ENCODE data around the gene TTYH3.

DNA sequence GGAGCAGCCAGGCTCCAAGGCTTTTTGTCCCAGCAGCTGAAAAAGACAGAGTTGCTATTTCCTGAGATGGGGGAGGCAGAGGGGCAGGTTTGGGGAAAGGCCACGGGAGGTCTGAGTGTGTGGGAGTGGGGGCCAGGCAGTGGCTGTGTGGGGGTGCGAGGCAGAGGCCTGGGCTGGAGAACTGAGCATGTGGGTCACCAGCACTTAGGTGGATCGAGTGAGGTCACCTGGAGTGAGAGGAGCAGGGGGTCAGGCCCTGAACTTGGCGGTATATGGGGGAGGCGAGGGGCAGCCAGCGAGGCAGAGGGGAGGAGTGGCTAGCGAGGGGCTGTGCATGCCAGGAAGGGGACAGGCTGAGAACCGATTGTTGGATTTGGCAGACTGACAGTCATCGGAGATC lies 44.7 kb upstream of the TTYH3 start:
- TF ChIP-seq, protein P1, sequence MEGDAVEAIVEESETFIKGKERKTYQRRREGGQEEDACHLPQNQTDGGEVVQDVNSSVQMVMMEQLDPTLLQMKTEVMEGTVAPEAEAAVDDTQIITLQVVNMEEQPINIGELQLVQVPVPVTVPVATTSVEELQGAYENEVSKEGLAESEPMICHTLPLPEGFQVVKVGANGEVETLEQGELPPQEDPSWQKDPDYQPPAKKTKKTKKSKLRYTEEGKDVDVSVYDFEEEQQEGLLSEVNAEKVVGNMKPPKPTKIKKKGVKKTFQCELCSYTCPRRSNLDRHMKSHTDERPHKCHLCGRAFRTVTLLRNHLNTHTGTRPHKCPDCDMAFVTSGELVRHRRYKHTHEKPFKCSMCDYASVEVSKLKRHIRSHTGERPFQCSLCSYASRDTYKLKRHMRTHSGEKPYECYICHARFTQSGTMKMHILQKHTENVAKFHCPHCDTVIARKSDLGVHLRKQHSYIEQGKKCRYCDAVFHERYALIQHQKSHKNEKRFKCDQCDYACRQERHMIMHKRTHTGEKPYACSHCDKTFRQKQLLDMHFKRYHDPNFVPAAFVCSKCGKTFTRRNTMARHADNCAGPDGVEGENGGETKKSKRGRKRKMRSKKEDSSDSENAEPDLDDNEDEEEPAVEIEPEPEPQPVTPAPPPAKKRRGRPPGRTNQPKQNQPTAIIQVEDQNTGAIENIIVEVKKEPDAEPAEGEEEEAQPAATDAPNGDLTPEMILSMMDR (conservative IDR thresholded peaks at IDR 0.05), result no peak
- TF ChIP-seq EZH2 (IDR thresholded peaks at IDR 0.05; ENCODE audit: low read depth), result no peak
